Esophagus muscularis mucosa (tissue), 3 donors: Measurements from ENCODE around the gene MOB3A.

Experiments
- POLR2A ChIP-seq: fragments of 450-650 bp; IDR thresholded peaks from one replicate; pipeline ENCODE4 v1.6.1; 2017; ENCODE audit warnings: antibody characterized with exemption, moderate library complexity, mild to moderate bottlenecking, low read depth
- POLR2AphosphoS5 ChIP-seq, 2 donors: sonication (generic); formaldehyde crosslinking; IDR thresholded peaks; one replicate each; pipeline ENCODE4 v1.6.1; 2017; ENCODE audit warnings: antibody characterized with exemption in 2 of 2
- TF ChIP-seq, protein P1 (sequence below), 3 experiments: fragments of 200-600 bp in 2 of 3; fragments of 450-650 bp in 1 of 3; sonication (generic) in 2 of 3; IDR thresholded peaks; one replicate each; pipeline ENCODE4 v1.5.1; 2017 to 2019; ENCODE audit warnings: antibody characterized with exemption in 3 of 3, mild to moderate bottlenecking in 2 of 3, moderate library complexity in 1 of 3

DNA sequence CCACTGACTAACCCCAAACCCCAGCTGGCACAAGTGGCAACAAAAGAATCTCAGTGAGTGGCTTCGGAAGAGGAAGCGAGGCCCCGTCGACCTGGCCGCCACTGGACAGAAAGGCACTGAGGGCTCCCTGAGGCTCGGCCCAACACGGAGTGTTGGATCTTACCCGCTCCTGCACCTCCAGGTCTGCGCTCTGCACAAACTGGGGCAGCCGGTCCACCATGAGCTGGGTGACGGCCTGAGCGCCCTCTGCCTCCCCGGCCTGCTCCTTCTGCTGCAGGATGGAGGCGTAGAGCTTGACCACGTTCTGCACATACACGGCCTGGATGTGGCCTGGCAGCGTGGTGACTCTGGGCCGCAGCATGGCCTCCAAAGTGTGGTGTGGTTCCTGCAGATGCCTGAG, 22.3 kb upstream of the MOB3A start:
- TF ChIP-seq, protein P1, sequence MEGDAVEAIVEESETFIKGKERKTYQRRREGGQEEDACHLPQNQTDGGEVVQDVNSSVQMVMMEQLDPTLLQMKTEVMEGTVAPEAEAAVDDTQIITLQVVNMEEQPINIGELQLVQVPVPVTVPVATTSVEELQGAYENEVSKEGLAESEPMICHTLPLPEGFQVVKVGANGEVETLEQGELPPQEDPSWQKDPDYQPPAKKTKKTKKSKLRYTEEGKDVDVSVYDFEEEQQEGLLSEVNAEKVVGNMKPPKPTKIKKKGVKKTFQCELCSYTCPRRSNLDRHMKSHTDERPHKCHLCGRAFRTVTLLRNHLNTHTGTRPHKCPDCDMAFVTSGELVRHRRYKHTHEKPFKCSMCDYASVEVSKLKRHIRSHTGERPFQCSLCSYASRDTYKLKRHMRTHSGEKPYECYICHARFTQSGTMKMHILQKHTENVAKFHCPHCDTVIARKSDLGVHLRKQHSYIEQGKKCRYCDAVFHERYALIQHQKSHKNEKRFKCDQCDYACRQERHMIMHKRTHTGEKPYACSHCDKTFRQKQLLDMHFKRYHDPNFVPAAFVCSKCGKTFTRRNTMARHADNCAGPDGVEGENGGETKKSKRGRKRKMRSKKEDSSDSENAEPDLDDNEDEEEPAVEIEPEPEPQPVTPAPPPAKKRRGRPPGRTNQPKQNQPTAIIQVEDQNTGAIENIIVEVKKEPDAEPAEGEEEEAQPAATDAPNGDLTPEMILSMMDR (IDR thresholded peaks at IDR 0.05) = no peak
- TF ChIP-seq POLR2A (no peak), POLR2AphosphoS5 (IDR thresholded peaks at IDR 0.05) (no peak)
